CD14-positive monocyte (primary cell): ENCODE results near the gene CCNK. TPM values are rescaled to one million over a fixed set of nuclear protein-coding genes. Genes with fewer than 3 reads are reported as not detected.

Source experiments
- DNase-seq, 3 donors: peaks; one replicate each; pipeline ENCODE4 v3.0.0-alpha.2; 2011 to 2022
- H2AFZ ChIP-seq: 2 replicates; pipeline ENCODE4 v1.6.0; 2012; ENCODE audit warnings: mild to moderate bottlenecking, low read depth, low read length, inconsistent platforms; ENCODE audit not compliant: insufficient read depth, poor library complexity, severe bottlenecking
- H3K27ac ChIP-seq, 2 donors: 1 replicate in 1 of 2; 2 replicates in 1 of 2; pipeline ENCODE4 v1.5.1; 2012 to 2013; ENCODE audit warnings: low read length in 2 of 2, control low read depth in 1 of 2, inconsistent platforms in 1 of 2, low read depth in 1 of 2, mild to moderate bottlenecking in 1 of 2
- H3K27me3 ChIP-seq, 2 donors: one replicate each; pipeline versions ENCODE4 v1.6.0 to v1.6.1; 2011 to 2013; ENCODE audit warnings: low read length in 2 of 2; ENCODE audit not compliant: control insufficient read depth in 2 of 2, insufficient read depth in 2 of 2
- H3K36me3 ChIP-seq, 2 donors: replicated peaks in 1 of 2; 1 replicate in 1 of 2; 2 replicates in 1 of 2; pipeline versions ENCODE4 v1.5.1 to v1.6.1; 2012 to 2013; ENCODE audit warnings: low read length in 2 of 2, control low read depth in 1 of 2, inconsistent platforms in 1 of 2, mild to moderate bottlenecking in 1 of 2; ENCODE audit not compliant: insufficient read depth in 2 of 2, control insufficient read depth in 1 of 2
- H3K4me1 ChIP-seq, 2 donors: 1 replicate in 1 of 2; 2 replicates in 1 of 2; pipeline versions ENCODE4 v1.5.1 to v1.6.1; 2012 to 2013; ENCODE audit warnings: low read length in 2 of 2, control low read depth in 1 of 2, inconsistent platforms in 1 of 2, mild to moderate bottlenecking in 1 of 2, moderate library complexity in 1 of 2; ENCODE audit not compliant: insufficient read depth in 2 of 2, control insufficient read depth in 1 of 2
- H3K4me2 ChIP-seq: replicated peaks from 2 replicates; pipeline ENCODE3; 2012; ENCODE audit warnings: low read length, moderate library complexity, mild to moderate bottlenecking; ENCODE audit not compliant: poor library complexity, severe bottlenecking; ENCODE audit errors: extremely low read depth
- H3K4me3 ChIP-seq, 3 experiments: fragments of 200-600 bp in 1 of 3; sonication (generic) in 1 of 3; replicated peaks in 1 of 3; 1 replicate in 2 of 3; 2 replicates in 1 of 3; pipeline ENCODE4 v1.5.1; 2011 to 2013; ENCODE audit warnings: low read length in 3 of 3, mild to moderate bottlenecking in 3 of 3, control low read depth in 2 of 3, low read depth in 2 of 3, inconsistent platforms in 1 of 3, moderate library complexity in 1 of 3
- H3K79me2 ChIP-seq: 2 replicates; pipeline ENCODE4 v1.6.0; 2012; ENCODE audit warnings: mild to moderate bottlenecking, control low read depth, inconsistent platforms, low read length, moderate library complexity; ENCODE audit not compliant: insufficient read depth
- H3K9ac ChIP-seq: 2 replicates; pipeline ENCODE4 v1.6.0; 2017; ENCODE audit warnings: low read length, mild to moderate bottlenecking; ENCODE audit not compliant: insufficient read depth, poor library complexity, severe bottlenecking
- H3K9me3 ChIP-seq, 2 donors: replicated peaks in 1 of 2; 1 replicate in 1 of 2; 2 replicates in 1 of 2; pipeline versions ENCODE4 v1.5.1 to v1.6.1; 2012 to 2013; ENCODE audit warnings: low read length in 2 of 2, control low read depth in 1 of 2; ENCODE audit not compliant: control insufficient read depth in 1 of 2, insufficient read depth in 1 of 2
- H4K20me1 ChIP-seq: 2 replicates; pipeline ENCODE4 v1.6.0; 2012; ENCODE audit warnings: mild to moderate bottlenecking, low read length, control low read depth, moderate library complexity; ENCODE audit not compliant: insufficient read depth
- H3K27ac Mint-ChIP-seq, 7 donors: one replicate each; pipeline ENCODE4 v1.8.0; 2020; ENCODE audit warnings: mild to moderate bottlenecking in 7 of 7, mixed read lengths in 7 of 7, moderate library complexity in 6 of 7, inconsistent platforms in 2 of 7
- H3K27me3 Mint-ChIP-seq, 3 donors: one replicate each; pipeline ENCODE4 v1.8.0; 2021 to 2022; ENCODE audit warnings: low read depth in 3 of 3, mild to moderate bottlenecking in 3 of 3, mixed read lengths in 3 of 3, moderate library complexity in 3 of 3, inconsistent platforms in 1 of 3
- H3K36me3 Mint-ChIP-seq, 2 donors: one replicate each; pipeline ENCODE4 v1.8.0; 2020; ENCODE audit warnings: mixed read lengths in 2 of 2, inconsistent platforms in 1 of 2, mild to moderate bottlenecking in 1 of 2
- H3K4me1 Mint-ChIP-seq: one replicate; pipeline ENCODE4 v1.8.0; 2020; ENCODE audit warnings: mild to moderate bottlenecking, mixed read lengths
- H3K4me3 Mint-ChIP-seq, 2 donors: one replicate each; pipeline ENCODE4 v1.8.0; 2020; ENCODE audit warnings: mild to moderate bottlenecking in 2 of 2, mixed read lengths in 2 of 2, moderate library complexity in 1 of 2
- H3K9me3 Mint-ChIP-seq, 7 donors: one replicate each; pipeline ENCODE4 v1.8.0; 2020 to 2022; ENCODE audit warnings: mixed read lengths in 7 of 7, mild to moderate bottlenecking in 6 of 7, moderate library complexity in 6 of 7, inconsistent platforms in 2 of 7
- WGBS: methylation state at CpG from one replicate; pipeline ENCODE4 v1.1.5; 2013; ENCODE audit warnings: missing lambda C conversion rate; ENCODE audit not compliant: insufficient coverage; 5-methylcytosine and 5-hydroxymethylcytosine counted together
- intact Hi-C, 2 donors: fragments of 100-400 bp; cut with micrococcal nuclease; formaldehyde crosslinking; loops; one replicate each; pipeline versions ENCODE4 v1.15.0 to v1.15.1; 2023
- polyA plus RNA-seq, 3 donors: library from polyadenylated mRNA; depleted of rRNA in 1 of 3; unstranded in 2 of 3; stranded (reverse) in 1 of 3; fragments of 300-500 nt in 2 of 3; fragments of >200 nt in 1 of 3; fragmentation: Illumina TruSeq in 2 of 3; gene quantifications; 1 replicate in 2 of 3; 2 replicates in 1 of 3; pipeline ENCODE4 v1.2.3, GENCODE V29; 2012 to 2021
- TF ChIP-seq, protein P1 (sequence below): fragments of 200-600 bp; IDR thresholded peaks from one replicate; pipeline ENCODE4 v1.8.0; 2022; ENCODE audit warnings: antibody characterized with exemption, mild to moderate bottlenecking

Gene CCNK
- polyA plus RNA-seq, 3 donors, result 7.7 to 21.5 (median 14.7) TPM

DNA sequence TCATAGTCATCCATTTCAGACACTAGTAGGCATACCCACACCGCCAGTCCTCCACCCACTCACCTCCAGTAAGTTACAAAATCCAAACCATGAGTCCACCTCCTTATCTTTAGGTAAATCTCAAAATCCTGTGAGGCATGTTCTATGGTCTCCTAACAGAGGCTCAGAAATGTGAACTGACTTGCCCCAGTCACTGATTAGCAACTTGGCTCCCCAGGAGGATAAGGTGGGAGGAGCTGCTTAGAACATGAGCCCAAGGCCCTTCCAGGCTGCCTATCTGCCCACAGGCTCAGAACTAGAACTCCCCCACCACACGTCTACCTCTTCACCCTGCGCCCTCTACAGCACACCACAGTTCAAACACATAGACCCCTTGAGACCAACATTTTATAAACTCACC lies 20.4 kb upstream of the CCNK start:
- Mint-ChIP-seq H3K27me3 (peaks cover 0 to 1% (median 0%) of the 10 kb centered on the region in 3 donors), H3K27ac (peak overlapping the region in 1 of 7 donors; percentile 30), H3K9me3 (no peaks in the 10 kb centered on the region), H3K36me3 (peaks cover 79 to 87% of the 10 kb centered on the region in 2 donors), H3K4me1 (peaks cover 8% of the 10 kb centered on the region), H3K4me3 (no peak overlapping the region)
- H3K36me3 ChIP-seq, result peaks cover 90 to 100% of the 10 kb centered on the region in 2 donors
- no peak overlapping the region for H3K9ac ChIP-seq
- H2AFZ ChIP-seq, result no peak overlapping the region
- H4K20me1 ChIP-seq, result peaks cover 20% of the 10 kb centered on the region
- DNase-seq, result no peak
- H3K4me3 ChIP-seq, result no peak overlapping the region
- H3K27ac ChIP-seq, result peak overlapping the region in 1 of 2 donors; percentile 32
- TF ChIP-seq, protein P1, sequence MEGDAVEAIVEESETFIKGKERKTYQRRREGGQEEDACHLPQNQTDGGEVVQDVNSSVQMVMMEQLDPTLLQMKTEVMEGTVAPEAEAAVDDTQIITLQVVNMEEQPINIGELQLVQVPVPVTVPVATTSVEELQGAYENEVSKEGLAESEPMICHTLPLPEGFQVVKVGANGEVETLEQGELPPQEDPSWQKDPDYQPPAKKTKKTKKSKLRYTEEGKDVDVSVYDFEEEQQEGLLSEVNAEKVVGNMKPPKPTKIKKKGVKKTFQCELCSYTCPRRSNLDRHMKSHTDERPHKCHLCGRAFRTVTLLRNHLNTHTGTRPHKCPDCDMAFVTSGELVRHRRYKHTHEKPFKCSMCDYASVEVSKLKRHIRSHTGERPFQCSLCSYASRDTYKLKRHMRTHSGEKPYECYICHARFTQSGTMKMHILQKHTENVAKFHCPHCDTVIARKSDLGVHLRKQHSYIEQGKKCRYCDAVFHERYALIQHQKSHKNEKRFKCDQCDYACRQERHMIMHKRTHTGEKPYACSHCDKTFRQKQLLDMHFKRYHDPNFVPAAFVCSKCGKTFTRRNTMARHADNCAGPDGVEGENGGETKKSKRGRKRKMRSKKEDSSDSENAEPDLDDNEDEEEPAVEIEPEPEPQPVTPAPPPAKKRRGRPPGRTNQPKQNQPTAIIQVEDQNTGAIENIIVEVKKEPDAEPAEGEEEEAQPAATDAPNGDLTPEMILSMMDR, result no peak
- WGBS, result 100% methylated on average over 3 of the region's 3 CpGs
- no peak overlapping the region for H3K4me2 ChIP-seq
- no peaks in the 10 kb centered on the region for H3K27me3 ChIP-seq
- H3K9me3 ChIP-seq, result no peaks in the 10 kb centered on the region
- intact Hi-C loops, result no loop called here
- H3K4me1 ChIP-seq, result peaks cover 0 to 6% of the 10 kb centered on the region in 2 donors
- peaks cover 23% of the 10 kb centered on the region for H3K79me2 ChIP-seq

DNA sequence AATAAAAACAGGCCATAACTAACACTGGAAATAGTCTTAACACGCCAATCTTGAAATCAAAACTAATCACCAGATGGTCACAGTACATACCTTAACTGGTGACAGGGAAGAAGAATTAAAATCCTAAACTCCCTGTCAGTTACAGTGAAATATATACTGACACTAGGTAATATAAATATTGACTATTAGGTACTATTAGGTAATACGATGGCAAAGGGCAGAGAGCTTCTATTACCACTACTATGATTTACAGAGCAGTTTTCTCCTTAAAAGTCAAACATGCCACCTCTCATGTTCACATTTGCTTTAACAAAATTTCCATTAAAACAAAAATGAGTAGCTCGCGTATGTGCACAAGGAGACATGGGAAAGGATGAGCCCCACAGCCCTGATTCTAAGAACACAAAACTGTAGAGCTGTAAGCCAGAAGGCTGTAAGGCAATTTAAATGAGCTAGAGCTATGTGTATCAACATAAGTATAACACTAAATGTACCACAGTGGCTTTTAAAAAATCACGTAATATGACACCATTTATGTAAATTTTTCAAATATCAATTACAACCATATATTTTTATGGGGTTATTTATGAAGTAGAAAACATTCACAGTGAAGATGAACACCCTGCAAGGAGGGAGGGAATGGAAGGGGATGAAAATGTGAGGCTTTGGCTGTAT lies 19.7 kb upstream of the CCNK start:
- peaks cover 31% of the 10 kb centered on the region for H3K79me2 ChIP-seq
- H3K4me1 Mint-ChIP-seq, result peaks cover 8% of the 10 kb centered on the region
- H3K27ac Mint-ChIP-seq, result peak overlapping the region in 2 of 7 donors; percentile 52 to 55
- no peak for DNase-seq
- no peak overlapping the region for H3K9ac ChIP-seq
- H3K4me3 Mint-ChIP-seq, result no peak overlapping the region
- H3K36me3 Mint-ChIP-seq, result peaks cover 78 to 89% of the 10 kb centered on the region in 2 donors
- peaks cover 0 to 6% of the 10 kb centered on the region in 2 donors for H3K4me1 ChIP-seq
- intact Hi-C loops, result no loop called here
- H3K9me3 Mint-ChIP-seq, result no peaks in the 10 kb centered on the region
- no peak overlapping the region for H3K4me2 ChIP-seq
- no CpG with 5 or more reads among the region's 5 CpGs for WGBS
- H3K36me3 ChIP-seq, result peaks cover 83 to 100% of the 10 kb centered on the region in 2 donors
- peaks cover 27% of the 10 kb centered on the region for H4K20me1 ChIP-seq
- H3K27me3 ChIP-seq, result no peaks in the 10 kb centered on the region
- H3K27me3 Mint-ChIP-seq, result peaks cover 0 to 1% (median 0%) of the 10 kb centered on the region in 3 donors
- peak overlapping the region in 1 of 2 donors; percentile 40 for H3K27ac ChIP-seq
- no peaks in the 10 kb centered on the region for H3K9me3 ChIP-seq
- TF ChIP-seq, protein P1, result no peak
- H2AFZ ChIP-seq, result no peak overlapping the region
- no peak overlapping the region for H3K4me3 ChIP-seq
